Measurements from ENCODE around the gene RASD2.
"Not testable (repeated sequence)": the region's sequence is repeated elsewhere in the genome, so short reads cannot be mapped to it uniquely, and the experiment has no call there.

DNA sequence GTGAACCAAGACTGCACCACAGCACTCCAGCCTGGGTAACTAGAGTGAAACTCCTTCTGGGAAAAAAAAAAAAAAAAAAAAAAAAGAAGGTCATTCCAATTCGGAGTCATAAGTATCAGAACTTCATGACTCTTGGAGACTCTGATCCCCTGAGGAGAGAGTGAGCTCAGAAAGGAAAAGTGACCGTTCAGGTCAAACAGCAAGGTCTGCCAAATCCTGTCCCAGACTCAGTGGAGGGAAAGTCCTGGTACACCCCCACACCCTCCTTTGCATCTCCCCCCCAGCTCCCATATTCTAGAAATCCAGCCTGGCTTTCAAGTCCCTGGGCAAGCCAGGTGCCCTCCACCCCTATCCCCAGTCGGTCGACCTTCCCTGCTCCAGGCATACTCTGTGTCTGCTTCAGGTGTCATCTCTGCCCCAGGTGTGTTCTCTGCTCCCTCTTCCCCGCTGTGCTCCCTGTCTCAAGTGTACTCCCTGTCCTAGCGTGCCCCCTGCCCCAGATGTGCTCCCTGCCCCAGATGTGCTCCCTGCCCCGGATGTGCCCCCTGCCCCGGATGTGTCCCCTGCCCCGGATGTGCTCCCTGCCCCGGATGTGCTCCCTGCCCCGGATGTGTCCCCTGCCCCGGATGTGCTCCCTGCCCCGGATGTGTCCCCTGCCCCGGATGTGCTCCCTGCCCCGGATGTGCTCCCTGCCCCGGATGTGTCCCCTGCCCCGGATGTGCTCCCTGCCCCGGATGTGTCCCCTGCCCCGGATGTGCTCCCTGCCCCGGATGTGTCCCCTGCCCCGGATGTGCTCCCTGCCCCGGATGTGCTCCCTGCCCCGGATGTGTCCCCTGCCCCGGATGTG, 49.3 kb upstream of the RASD2 start:
- TF ChIP-seq, protein P1, sequence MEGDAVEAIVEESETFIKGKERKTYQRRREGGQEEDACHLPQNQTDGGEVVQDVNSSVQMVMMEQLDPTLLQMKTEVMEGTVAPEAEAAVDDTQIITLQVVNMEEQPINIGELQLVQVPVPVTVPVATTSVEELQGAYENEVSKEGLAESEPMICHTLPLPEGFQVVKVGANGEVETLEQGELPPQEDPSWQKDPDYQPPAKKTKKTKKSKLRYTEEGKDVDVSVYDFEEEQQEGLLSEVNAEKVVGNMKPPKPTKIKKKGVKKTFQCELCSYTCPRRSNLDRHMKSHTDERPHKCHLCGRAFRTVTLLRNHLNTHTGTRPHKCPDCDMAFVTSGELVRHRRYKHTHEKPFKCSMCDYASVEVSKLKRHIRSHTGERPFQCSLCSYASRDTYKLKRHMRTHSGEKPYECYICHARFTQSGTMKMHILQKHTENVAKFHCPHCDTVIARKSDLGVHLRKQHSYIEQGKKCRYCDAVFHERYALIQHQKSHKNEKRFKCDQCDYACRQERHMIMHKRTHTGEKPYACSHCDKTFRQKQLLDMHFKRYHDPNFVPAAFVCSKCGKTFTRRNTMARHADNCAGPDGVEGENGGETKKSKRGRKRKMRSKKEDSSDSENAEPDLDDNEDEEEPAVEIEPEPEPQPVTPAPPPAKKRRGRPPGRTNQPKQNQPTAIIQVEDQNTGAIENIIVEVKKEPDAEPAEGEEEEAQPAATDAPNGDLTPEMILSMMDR (IDR thresholded peaks at IDR 0.05): not testable (repeated sequence)
- TF ChIP-seq POLR2A (IDR thresholded peaks at IDR 0.05): not testable (repeated sequence)

All from esophagus squamous epithelium (tissue), 4 donors.